MV-4-11 (cell line): ENCODE results near the gene LPO.

Experiments
- DNase-seq: peaks from one replicate; lab custom pipeline; 2025; lab: John Stamatoyannopoulos, UW

The LPO gene

GRCh38 chr17:58238147-58238634 lies at the start of gene LPO:
TSS of gene LPO (plus strand) at chr17:58238584. CDS start at chr17:58242980, 4,396 bp downstream.
- peak; percentile 54 for DNase-seq

- DNase-seq = peak; percentile 57
These were observed 48.8 kb upstream of the LPO start for GRCh38 chr17:58189436-58190146.

GRCh38 chr17:58191241-58191896 lies 47.0 kb upstream of the LPO start:
- DNase-seq = no peak

GRCh38 chr17:58192612-58193011 lies 45.8 kb upstream of the LPO start, which contains the start of gene EPX:
TSS of gene EPX (plus strand) at chr17:58192726. CDS start at chr17:58192847, 121 bp downstream.
- peak; percentile 27 for DNase-seq

- DNase-seq = no peak
These were observed 44.6 kb upstream of the LPO start for GRCh38 chr17:58193641-58194255.

- no peak for DNase-seq
These were observed 42.8 kb upstream of the LPO start for GRCh38 chr17:58195518-58196123.

GRCh38 chr17:58196610-58197009 lies 41.8 kb upstream of the LPO start:
- DNase-seq = no peak

GRCh38 chr17:58200024-58200633 lies 38.3 kb upstream of the LPO start:
- peak; percentile 46 for DNase-seq

GRCh38 chr17:58202859-58203258 lies 35.5 kb upstream of the LPO start:
- no peak for DNase-seq

GRCh38 chr17:58204796-58205195 lies 33.6 kb upstream of the LPO start:
- no peak for DNase-seq

- DNase-seq = no peak
These were observed 32.4 kb upstream of the LPO start for GRCh38 chr17:58205936-58206335.

- no peak for DNase-seq
These were observed 30.9 kb upstream of the LPO start for GRCh38 chr17:58207451-58207850.

GRCh38 chr17:58208344-58208743 lies 30.0 kb upstream of the LPO start:
- no peak for DNase-seq

GRCh38 chr17:58210922-58211321 lies 27.5 kb upstream of the LPO start:
- DNase-seq = no peak

- DNase-seq = no peak
These were observed 22.7 kb upstream of the LPO start for GRCh38 chr17:58215685-58216084.

- peak; percentile 20 for DNase-seq
These were observed 20.6 kb upstream of the LPO start for GRCh38 chr17:58217766-58218165.

GRCh38 chr17:58219007-58219788 lies 19.2 kb upstream of the LPO start, which contains the start of gene MKS1:
TSS of gene MKS1 (minus strand) at chr17:58219255. CDS start at chr17:58219230, 25 bp downstream.
- DNase-seq = peak; percentile 94

- DNase-seq = peak; percentile 36
These were observed 18.6 kb upstream of the LPO start for GRCh38 chr17:58219789-58220183.

- DNase-seq = peak; percentile 58
These were observed 14.1 kb upstream of the LPO start for GRCh38 chr17:58224315-58224714.

- DNase-seq = no peak
These were observed 10.7 kb upstream of the LPO start for GRCh38 chr17:58227733-58228132.

- DNase-seq = no peak
These were observed 9.7 kb upstream of the LPO start for GRCh38 chr17:58228679-58229078.
